ENCODE results near the gene SAMHD1.
"Not testable (repeated sequence)": the region's sequence is repeated elsewhere in the genome, so short reads cannot be mapped to it uniquely, and the experiment has no call there.

Gene SAMHD1

GRCh38 chr20:36854348-36855240, 96.9 kb downstream of the SAMHD1 start:
- DNase-seq (ENCODE audit: low spot score): no peak

- DNase-seq (ENCODE audit: low spot score): no peak
Observed at GRCh38 chr20:36852187-36852586, 99.3 kb downstream of the SAMHD1 start.

GRCh38 chr20:36851490-36851889, 100.0 kb downstream of the SAMHD1 start:
- DNase-seq (ENCODE audit: low spot score): no peak

- DNase-seq (ENCODE audit: low spot score): no peak
Observed at GRCh38 chr20:36850759-36851158, 100.7 kb downstream of the SAMHD1 start.

GRCh38 chr20:36849333-36850065, 102.0 kb downstream of the SAMHD1 start:
- DNase-seq (ENCODE audit: low spot score): no peak

- no peak for DNase-seq (ENCODE audit: low spot score)
Observed at GRCh38 chr20:36848677-36849076, 102.8 kb downstream of the SAMHD1 start.

- DNase-seq (ENCODE audit: low spot score): no peak
Observed at GRCh38 chr20:36848078-36848660, 103.3 kb downstream of the SAMHD1 start.

GRCh38 chr20:36847710-36848040, 103.8 kb downstream of the SAMHD1 start:
- DNase-seq (ENCODE audit: low spot score): no peak

- DNase-seq (ENCODE audit: low spot score): no peak
Observed at GRCh38 chr20:36847009-36847709, 104.3 kb downstream of the SAMHD1 start.

- DNase-seq (ENCODE audit: low spot score): no peak
Observed at GRCh38 chr20:36845288-36845971, 106.1 kb downstream of the SAMHD1 start.

GRCh38 chr20:36841030-36841429, 110.5 kb downstream of the SAMHD1 start:
- not testable (repeated sequence) for DNase-seq (ENCODE audit: low spot score)
